Endothelial cell of umbilical vein (primary cell): ENCODE data around the gene AGAP5.
"Not testable (repeated sequence)": the region's sequence is repeated elsewhere in the genome, so short reads cannot be mapped to it uniquely, and the experiment has no call there.

ENCODE experiments used
- CTCF ChIP-seq, 2 donors: IDR thresholded peaks; 1 replicate in 1 of 2; 2 replicates in 1 of 2; pipeline ENCODE4 v1.5.1; 2011; ENCODE audit warnings: low read length in 2 of 2, mild to moderate bottlenecking in 2 of 2, moderate library complexity in 2 of 2, control low read depth in 1 of 2, inconsistent platforms in 1 of 2, low read depth in 1 of 2; ENCODE audit not compliant: insufficient read depth in 1 of 2; ENCODE audit errors: extremely low read depth in 1 of 2
- EZH2 ChIP-seq: IDR thresholded peaks from 2 replicates; pipeline ENCODE4 v1.6.1; 2012; ENCODE audit warnings: borderline replicate concordance, low read depth, mild to moderate bottlenecking, moderate library complexity, low read length, inconsistent platforms; ENCODE audit not compliant: severe bottlenecking
- JUN ChIP-seq: IDR thresholded peaks from 2 replicates; pipeline ENCODE4 v1.6.1; 2011; ENCODE audit warnings: borderline replicate concordance, low read depth; ENCODE audit not compliant: insufficient read length, insufficient read depth
- POLR2A ChIP-seq: IDR thresholded peaks from 2 replicates; pipeline ENCODE4 v1.6.1; 2012; ENCODE audit warnings: low read depth, mild to moderate bottlenecking, control low read depth, low read length
- POLR2AphosphoS5 ChIP-seq: IDR thresholded peaks from 2 replicates; pipeline ENCODE4 v1.6.1; 2012; ENCODE audit warnings: low read depth, mild to moderate bottlenecking, control low read depth, low read length, moderate library complexity; ENCODE audit not compliant: insufficient read depth

- not testable (repeated sequence) for TF ChIP-seq EZH2; CTCF (IDR thresholded peaks at IDR 0.05; ENCODE audit: extremely low read depth in 1 of 2, insufficient read depth in 1 of 2, low read depth in 1 of 2, low read length in 2 of 2); POLR2A; POLR2AphosphoS5; JUN
Observed at GRCh38 chr10:73713912-73714311, 16.0 kb upstream of the AGAP5 start.
